GM21390 (cell line): ENCODE data around the gene ZNF692.
A peak's percentile ranks its signal among the peaks of the same experiment; 100 is the strongest.
"Not testable (repeated sequence)": the region's sequence is repeated elsewhere in the genome, so short reads cannot be mapped to it uniquely, and the experiment has no call there.

Experiments used
- ATAC-seq: cut with Tn5 transposase; IDR thresholded peaks from one replicate; pipeline ENCODE4 v1.9.1; 2021; ENCODE audit not compliant: unreplicated experiment

ZNF692 gene

GRCh38 chr1:248850124-248850523, 8.8 kb downstream of the ZNF692 start:
- no peak for ATAC-seq

GRCh38 chr1:248849637-248850036, 9.2 kb downstream of the ZNF692 start:
- ATAC-seq = no peak

- ATAC-seq = no peak
These were observed 9.7 kb downstream of the ZNF692 start for GRCh38 chr1:248849152-248849551.

DNA sequence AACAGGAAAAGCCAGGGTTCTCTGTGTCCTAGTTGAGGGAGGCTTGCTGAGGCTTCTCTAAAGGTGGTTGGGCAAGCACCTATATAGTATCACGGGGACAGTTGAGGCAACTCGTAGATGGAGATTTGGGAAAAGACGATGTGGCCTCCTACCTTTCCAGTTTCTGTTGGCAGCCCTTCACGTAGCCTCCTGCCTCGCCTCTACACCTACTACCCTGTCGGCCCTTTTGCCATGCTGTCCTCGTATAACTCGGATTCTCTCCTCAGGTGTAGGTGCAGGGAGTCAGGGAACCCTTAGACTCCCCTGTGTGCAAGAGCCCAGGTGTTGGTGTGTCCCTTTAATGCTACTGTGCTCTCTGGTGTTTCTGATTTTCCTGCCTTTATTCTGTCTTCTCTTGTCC, 10.3 kb downstream of the ZNF692 start:
- no peak for ATAC-seq

DNA sequence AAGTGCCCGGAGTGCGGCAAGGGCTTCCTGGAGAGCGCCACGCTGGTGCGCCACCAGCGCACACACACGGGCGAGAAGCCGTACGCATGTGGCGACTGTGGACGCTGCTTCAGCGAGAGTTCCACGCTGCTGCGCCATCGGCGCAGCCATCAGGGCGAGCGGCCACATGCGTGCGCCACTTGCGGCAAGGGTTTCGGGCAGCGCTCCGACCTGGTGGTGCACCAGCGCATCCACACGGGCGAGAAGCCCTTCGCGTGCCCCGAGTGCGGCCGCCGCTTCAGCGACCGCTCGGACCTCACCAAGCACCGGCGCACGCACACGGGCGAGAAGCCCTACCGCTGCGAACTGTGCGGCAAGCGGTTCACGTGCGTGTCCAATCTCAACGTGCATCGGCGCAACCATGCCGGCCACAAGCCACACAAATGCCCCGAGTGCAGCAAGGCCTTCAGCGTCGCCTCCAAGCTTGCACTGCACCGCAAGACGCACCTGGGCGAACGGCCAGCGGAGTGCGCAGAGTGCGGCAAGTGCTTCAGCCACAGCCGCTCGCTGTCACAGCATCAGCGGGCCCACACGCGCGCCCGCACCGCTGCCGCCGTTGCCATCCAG, 10.8 kb downstream of the ZNF692 start:
- ATAC-seq = no peak

DNA sequence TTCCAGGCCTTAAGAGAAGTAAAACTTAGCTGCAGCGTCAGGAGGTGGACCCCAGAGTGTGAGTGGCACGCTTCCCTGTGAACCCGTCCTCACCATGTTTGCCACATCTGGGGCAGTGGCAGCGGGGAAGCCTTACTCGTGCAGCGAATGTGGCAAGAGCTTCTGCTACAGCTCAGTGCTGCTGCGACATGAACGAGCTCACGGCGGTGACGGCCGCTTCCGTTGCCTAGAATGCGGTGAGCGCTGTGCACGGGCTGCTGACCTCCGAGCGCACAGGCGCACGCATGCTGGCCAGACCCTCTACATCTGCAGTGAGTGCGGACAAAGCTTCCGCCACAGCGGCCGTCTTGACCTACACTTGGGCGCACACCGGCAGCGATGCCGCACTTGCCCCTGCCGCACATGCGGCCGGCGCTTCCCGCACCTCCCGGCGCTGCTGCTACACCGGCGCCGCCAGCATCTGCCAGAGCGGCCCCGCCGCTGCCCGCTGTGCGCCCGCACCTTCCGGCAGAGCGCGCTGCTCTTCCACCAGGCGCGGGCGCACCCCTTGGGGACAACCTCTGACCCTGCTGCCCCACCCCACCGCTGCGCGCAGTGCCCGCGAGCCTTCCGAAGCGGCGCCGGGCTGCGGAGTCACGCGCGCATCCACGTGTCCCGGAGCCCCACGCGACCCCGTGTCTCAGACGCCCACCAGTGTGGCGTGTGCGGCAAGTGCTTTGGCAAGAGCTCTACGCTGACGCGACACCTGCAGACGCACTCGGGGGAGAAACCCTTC, 11.5 kb downstream of the ZNF692 start:
- ATAC-seq = no peak

DNA sequence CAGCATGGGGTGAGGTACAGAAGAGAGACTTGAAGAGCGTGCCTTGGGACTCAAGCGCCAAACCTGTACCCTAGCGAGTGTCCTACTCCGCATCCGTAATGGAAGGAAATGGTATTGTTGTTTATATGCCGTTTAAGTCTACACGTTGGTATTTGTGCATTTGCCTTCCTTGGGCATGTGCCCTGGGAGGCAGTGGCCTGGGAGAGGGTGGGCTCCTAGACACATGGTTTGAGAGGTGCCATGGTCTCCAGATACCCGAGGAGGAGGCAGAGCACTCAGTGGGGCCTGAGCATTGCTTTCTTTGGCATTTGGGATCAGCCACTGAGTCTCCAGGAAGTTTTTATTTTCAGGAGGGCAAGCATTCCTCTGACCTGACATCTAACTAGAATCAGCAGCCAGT, 14.4 kb downstream of the ZNF692 start:
- ATAC-seq = no peak

DNA sequence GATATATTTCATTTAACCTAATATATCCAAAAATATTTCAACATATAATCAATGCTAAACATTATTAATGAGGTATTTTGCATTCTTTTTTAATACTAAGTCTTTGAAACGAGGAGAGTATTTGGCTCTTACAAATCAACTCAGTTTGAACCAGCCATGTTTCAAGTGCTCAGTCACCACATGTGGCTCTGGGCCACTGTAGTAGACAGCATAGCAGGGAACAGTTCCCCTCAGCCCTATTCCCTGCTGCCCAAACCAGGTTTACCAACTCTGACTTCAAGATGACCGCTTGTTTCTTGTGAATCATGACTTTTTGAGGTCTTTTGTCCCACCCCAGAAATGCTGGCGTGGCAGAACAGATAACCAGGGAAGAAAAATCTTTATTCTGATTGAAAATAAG, 15.2 kb downstream of the ZNF692 start:
- no peak for ATAC-seq

DNA sequence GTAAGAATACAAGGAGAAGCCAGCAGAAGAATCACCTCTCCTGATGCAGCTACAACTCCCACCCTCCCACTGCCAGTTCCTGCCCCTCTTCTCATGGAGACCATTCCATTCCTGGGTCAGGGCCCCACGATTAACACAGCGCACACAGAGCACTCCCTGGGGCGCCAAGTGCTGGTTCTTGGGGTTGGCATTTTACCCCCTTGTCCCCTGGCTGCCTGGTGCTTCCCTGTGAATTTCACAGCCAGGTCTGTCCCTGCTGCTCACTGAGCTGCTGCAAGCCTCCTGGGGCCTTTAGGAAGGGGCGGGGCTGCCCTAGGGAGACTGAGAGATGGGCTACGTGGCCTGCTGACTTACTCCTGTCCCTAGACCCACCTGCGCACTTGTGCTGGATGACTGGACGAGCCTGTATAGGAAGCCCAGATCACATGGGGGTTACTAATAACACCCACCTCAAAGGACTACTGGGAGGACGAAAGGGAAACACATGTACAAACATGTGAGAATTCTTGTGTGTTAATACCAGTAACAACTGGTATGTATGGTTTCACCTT, 16.0 kb downstream of the ZNF692 start:
- ATAC-seq = peak; percentile 20

DNA sequence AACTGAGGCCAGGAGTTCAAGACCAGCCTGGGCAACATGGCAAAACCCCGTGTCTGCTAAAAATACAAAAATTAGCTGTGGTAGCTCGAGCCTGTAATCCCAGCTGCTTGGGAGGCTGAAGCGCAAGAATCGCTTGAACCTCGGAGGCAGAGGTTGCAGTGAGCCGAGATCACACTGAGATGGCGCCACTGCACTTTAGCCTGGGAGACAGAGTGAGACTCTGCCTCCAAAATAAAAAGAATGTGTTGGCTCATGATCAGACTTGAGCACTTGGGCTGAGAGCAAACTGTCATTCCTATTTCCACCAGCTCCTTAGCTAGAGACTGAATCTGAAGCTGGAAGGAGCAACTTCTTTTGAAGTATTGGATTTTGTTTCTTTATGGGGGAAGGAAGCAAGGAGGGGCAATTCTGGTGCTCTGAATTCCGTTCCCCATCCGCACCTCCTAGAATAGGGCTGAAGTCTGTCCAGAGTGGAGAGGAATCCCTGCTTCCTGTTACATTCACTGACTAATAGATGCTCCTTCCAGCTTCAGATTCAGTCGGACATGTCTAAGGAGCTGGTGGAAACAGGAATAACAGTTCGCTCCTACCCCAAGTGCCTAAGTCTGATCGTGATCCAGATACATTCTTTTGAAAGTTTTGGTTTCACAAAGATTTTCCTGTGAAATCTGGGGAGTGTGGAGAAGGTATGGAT, 17.0 kb downstream of the ZNF692 start:
- no peak for ATAC-seq

DNA sequence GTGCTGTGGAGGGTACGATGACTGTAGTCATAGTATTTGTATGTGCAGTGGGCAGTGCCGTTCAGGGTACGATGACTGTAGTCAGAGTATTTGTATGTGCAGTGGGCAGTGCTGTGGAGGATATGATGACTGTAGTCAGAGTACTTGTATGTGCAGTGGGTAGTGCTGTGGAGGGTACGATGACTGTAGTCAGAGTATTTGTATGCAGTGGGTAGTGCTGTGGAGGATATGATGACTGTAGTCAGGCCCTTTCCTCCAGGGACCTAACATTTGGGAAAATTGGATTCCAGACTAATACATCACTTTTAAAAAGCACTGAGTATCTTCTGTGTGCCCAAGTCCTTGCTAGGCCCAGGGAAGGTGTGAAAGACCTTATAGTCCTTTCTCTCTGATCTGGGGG, 17.9 kb downstream of the ZNF692 start:
- ATAC-seq = no peak

DNA sequence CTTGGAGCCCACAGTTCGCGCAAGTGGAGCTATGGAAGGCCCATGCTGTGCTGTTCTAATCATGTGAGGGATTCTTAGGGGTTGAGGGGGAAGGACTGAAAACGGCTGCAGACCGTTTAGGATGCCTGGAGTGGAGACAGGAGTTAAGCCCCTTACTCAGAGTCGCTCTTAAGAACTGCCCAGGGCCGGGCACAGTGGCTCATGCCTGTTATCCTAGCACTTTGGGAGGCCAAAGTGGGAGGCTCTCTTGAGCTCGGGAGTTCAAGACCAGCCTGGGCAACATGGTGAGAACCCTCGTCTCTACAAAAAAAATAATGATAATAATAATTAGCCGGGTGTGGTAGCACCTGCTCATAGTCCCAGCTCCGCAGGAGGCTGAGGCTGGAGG, 19.7 kb downstream of the ZNF692 start:
- no peak for ATAC-seq

DNA sequence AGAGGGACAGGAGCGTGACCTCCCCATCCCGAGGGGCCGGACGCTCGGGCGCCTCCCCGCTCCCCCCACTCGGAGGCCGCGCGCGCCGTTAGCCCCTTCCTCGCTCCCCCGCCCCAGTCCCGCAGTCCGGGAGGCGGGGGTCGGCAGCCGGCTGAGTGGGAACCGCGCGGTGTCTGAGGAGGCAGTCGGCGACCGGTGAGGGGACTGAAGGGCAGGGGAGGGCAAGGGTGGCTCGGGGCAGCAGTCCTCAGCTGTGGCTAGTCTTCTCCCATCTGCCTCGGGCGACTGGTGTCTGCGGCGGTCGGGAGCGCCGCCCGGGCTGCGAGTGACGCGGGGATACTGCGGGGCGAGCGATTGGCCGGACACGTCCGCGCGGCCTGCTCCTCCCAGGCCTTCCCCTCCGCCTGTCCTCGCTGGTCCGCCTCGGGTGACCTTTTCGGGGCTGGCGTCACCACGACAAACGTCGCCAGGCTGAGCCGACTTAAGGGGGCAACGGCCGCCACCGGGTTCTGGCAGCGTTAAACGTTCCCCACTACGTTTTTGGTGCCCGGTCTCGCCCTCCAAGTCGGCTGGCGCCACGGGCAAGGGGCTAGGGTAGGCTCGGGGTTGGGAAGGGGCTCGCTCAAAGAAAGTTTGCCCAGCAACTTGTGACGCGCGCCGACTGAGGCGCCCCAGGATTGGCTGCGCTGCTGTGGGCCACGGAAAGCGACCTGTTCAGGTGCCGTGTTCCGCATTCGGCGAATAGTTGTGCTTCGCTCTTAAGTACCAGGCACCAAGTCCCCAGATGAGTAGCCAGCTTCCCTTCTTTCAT, 20.3 kb downstream of the ZNF692 start:
- ATAC-seq = peak; percentile 66

GRCh38 chr1:248837781-248838356, 21.0 kb downstream of the ZNF692 start, which contains the start of gene ZNF672:
Gene ZNF672, plus strand, starts transcription at chr1:248838224. Its CDS starts 9,051 bp downstream, at chr1:248847275.
- peak; percentile 80 for ATAC-seq

GRCh38 chr1:248837045-248837780, 21.7 kb downstream of the ZNF692 start:
- no peak for ATAC-seq

GRCh38 chr1:248834343-248834940, 24.4 kb downstream of the ZNF692 start:
- no peak for ATAC-seq

DNA sequence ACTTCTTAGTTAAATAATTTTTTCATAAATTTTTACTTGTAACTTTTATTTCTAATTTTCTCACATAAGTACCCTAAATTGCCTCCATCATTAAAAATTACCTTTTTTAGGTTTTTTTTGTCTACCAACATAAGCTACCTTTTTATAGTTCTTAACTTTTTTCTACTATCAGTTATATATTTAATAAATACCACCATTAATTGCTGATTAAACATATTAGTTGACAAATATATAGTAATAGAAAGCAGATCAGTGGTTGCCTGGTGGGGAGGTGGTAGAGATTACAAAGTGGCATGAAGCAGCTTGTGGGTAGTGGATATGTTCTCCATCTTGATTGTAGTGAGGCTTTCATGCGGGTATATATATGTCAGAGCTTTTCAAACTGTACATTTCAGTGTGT, 27.0 kb downstream of the ZNF692 start:
- no peak for ATAC-seq

DNA sequence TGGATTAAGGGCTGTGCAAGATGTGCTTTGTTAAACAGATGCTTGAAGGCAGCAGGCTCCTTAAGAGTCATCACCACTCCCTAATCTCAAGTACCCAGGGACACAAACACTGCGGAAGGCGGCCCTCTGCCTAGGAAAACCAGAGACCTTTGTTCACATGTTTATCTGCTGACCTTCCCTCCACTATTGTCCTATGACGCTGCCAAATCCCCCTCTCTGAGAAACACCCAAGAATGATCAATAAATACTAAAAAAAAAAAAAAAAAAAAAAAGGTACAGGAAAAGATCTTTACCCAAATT, 28.2 kb downstream of the ZNF692 start:
- ATAC-seq = not testable (repeated sequence)

DNA sequence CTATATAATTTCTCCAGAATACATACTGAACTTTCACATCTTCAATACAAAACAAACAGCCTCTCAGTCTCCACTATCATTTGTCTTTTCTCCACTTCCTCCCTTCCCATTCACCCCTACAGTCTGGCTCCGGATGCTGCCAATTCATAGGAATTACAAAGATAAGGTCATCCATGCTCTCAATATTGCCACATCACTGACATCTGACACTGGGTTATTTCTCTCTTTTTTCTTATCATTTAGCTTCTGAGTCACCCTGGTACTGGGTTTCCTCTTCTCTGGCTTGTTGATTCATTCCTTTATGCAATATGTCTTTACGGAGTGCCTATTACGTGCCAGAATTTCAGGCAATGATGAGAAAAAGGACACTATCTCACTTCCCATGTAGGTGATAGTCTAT, 30.0 kb downstream of the ZNF692 start:
- no peak for ATAC-seq
